ENCODE results near the gene MGAT3. TPM values are rescaled to one million over a fixed set of nuclear protein-coding genes. Genes with fewer than 3 reads are reported as not detected.

MGAT3 gene
- total and polyA plus RNA-seq, 2 of the 13 experiments (the other 11 are each of a cell fraction or from before 2014, with no cell fraction given): 0.11 to 0.15 TPM

- TF ChIP-seq PREB (CRISPR knock-in tag; IDR thresholded peaks at IDR 0.05): no peak
- no peak for TF ChIP-seq CBX2 (IDR thresholded peaks at IDR 0.05; ENCODE audit: low read depth, low read length)
- TF ChIP-seq CBX2 (CRISPR knock-in tag; IDR thresholded peaks at IDR 0.05; ENCODE audit: low read depth): no peak
- no peak for TF ChIP-seq KLF9 (CRISPR knock-in tag; IDR thresholded peaks at IDR 0.05; ENCODE audit: low read depth)
- TF ChIP-seq THRA (CRISPR knock-in tag; IDR thresholded peaks at IDR 0.05; ENCODE audit: borderline replicate concordance): no peak
- TF ChIP-seq MLLT10 (CRISPR knock-in tag; IDR thresholded peaks at IDR 0.05): no peak
- no peak for TF ChIP-seq TOE1 (CRISPR knock-in tag; IDR thresholded peaks at IDR 0.05)
- 0 out of 2 replicates have a peak, but pooled peaks have one; percentile 11 for TF ChIP-seq TARDBP (CRISPR knock-in tag; IDR thresholded peaks at IDR 0.05)
- 0 out of 2 replicates have a peak, but pooled peaks have one; percentile 27 for TF ChIP-seq ZNF354B (CRISPR knock-in tag; IDR thresholded peaks at IDR 0.05)
- no peak for TF ChIP-seq ZNF230 (CRISPR knock-in tag; IDR thresholded peaks at IDR 0.05)
- TF ChIP-seq NPAS2 (CRISPR knock-in tag; IDR thresholded peaks at IDR 0.05; ENCODE audit: borderline replicate concordance): no peak
- TF ChIP-seq GMEB1 (CRISPR knock-in tag; IDR thresholded peaks at IDR 0.05; ENCODE audit: borderline replicate concordance): no peak
- TF ChIP-seq KLF15 (CRISPR knock-in tag; IDR thresholded peaks at IDR 0.05; ENCODE audit: borderline replicate concordance): no peak
- TF ChIP-seq RFX1 (IDR thresholded peaks at IDR 0.05): no peak
- no peak for TF ChIP-seq SKI (IDR thresholded peaks at IDR 0.05; ENCODE audit: partially characterized antibody)
- TF ChIP-seq ZNF770 (CRISPR knock-in tag; IDR thresholded peaks at IDR 0.05): no peak
- TF ChIP-seq RXRA (CRISPR knock-in tag; IDR thresholded peaks at IDR 0.05): no peak
- no peak for TF ChIP-seq ZSCAN20 (CRISPR knock-in tag; IDR thresholded peaks at IDR 0.05; ENCODE audit: borderline replicate concordance)
- no peak for TF ChIP-seq NRL (CRISPR knock-in tag; IDR thresholded peaks at IDR 0.05; ENCODE audit: borderline replicate concordance)
- TF ChIP-seq HNRNPL (IDR thresholded peaks at IDR 0.05; ENCODE audit: low read depth, low read length): no peak
- no peak for TF ChIP-seq DRAP1 (CRISPR knock-in tag; IDR thresholded peaks at IDR 0.05)
- no peak for TF ChIP-seq ZNF790 (CRISPR knock-in tag; IDR thresholded peaks at IDR 0.05; ENCODE audit: borderline replicate concordance)
- no peak for TF ChIP-seq GABPB1 (CRISPR knock-in tag; IDR thresholded peaks at IDR 0.05)
- TF ChIP-seq KLF6 (CRISPR knock-in tag; IDR thresholded peaks at IDR 0.05): peak; percentile 42; the same call in 1 of the 2 replicates
- no peak for TF ChIP-seq ZNF143 (CRISPR knock-in tag; IDR thresholded peaks at IDR 0.05)
Observed at GRCh38 chr22:39518996-39519680, 62.3 kb downstream of the MGAT3 start (continued).
